SU-DHL-6 (cell line): Measurements from ENCODE around the gene GDI2.
A peak's percentile ranks its signal among the peaks of the same experiment; 100 is the strongest.

Experiments
- H2AFZ ChIP-seq: fragments of 200-600 bp; sonication (generic); 2 replicates; pipeline ENCODE4 v1.6.1; 2014; ENCODE audit warnings: low read depth, mild to moderate bottlenecking, moderate library complexity, mixed read lengths, antibody characterized with exemption, low read length; ENCODE audit not compliant: severe bottlenecking
- H3F3A ChIP-seq: fragments of 200-600 bp; shearing (Covaris generic); 2 replicates; pipeline ENCODE4 v1.6.0; 2016; ENCODE audit warnings: antibody characterized with exemption, mild to moderate bottlenecking; ENCODE audit not compliant: insufficient read depth
- H3K27ac ChIP-seq: fragments of 200-600 bp; sonication (generic); 2 replicates; pipeline ENCODE4 v1.5.1; 2016; ENCODE audit warnings: low read depth, mild to moderate bottlenecking, low read length, moderate library complexity, mixed read lengths
- H3K27me3 ChIP-seq: fragments of 200-600 bp; sonication (generic), shearing (Covaris generic); 2 replicates; pipeline ENCODE4 v1.6.0; 2014; ENCODE audit warnings: mild to moderate bottlenecking, low read length
- H3K36me3 ChIP-seq: fragments of 200-600 bp; sonication (generic); 2 replicates; pipeline ENCODE4 v1.6.1; 2014; ENCODE audit warnings: mild to moderate bottlenecking, low read length, mixed read lengths
- H3K4me2 ChIP-seq: fragments of 300-600, 200-600 bp; shearing (Covaris generic), sonication (generic); 2 replicates; pipeline ENCODE4 v1.6.0; 2014; ENCODE audit warnings: low read length, low read depth, mild to moderate bottlenecking; ENCODE audit not compliant: poor library complexity, severe bottlenecking
- H3K4me3 ChIP-seq: fragments of 200-600 bp; sonication (generic); 2 replicates; pipeline ENCODE4 v1.5.1; 2014; ENCODE audit warnings: antibody characterized with exemption, low read length, mild to moderate bottlenecking, mixed read lengths; ENCODE audit not compliant: insufficient read depth, poor library complexity, severe bottlenecking
- H3K79me2 ChIP-seq: fragments of 200-600 bp; sonication (generic); 2 replicates; pipeline ENCODE4 v1.6.1; 2014; ENCODE audit warnings: mild to moderate bottlenecking, low read length, moderate library complexity; ENCODE audit not compliant: insufficient read depth
- H3K9ac ChIP-seq: fragments of 200-600 bp; sonication (generic); 2 replicates; pipeline ENCODE4 v1.7.0; 2014; ENCODE audit warnings: mild to moderate bottlenecking, low read length
- H3K9me2 ChIP-seq: fragments of 200-600 bp; sonication (generic); replicated peaks from 2 replicates; pipeline ENCODE4 v1.6.1; 2014; ENCODE audit warnings: low read length; ENCODE audit not compliant: insufficient read depth
- H3K9me3 ChIP-seq: fragments of 200-600 bp; sonication (generic); 2 replicates; pipeline ENCODE4 v1.6.1; 2014; ENCODE audit warnings: low read length, mixed read lengths; ENCODE audit not compliant: insufficient read depth
- H4K20me1 ChIP-seq: fragments of 200-600 bp; sonication (generic); 2 replicates; pipeline ENCODE4 v1.6.1; 2014; ENCODE audit warnings: low read depth, mild to moderate bottlenecking, antibody characterized with exemption, low read length, moderate library complexity, mixed read lengths
- EZH2phosphoT487 ChIP-seq: fragments of 200-600 bp; sonication (generic), shearing (Covaris generic); conservative IDR thresholded peaks from 2 replicates; pipeline ENCODE4 v1.6.1; 2018; ENCODE audit warnings: mild to moderate bottlenecking, antibody characterized with exemption, low read length, moderate library complexity, mixed read lengths
- TF ChIP-seq, protein P1 (sequence below): fragments of 200-600 bp; sonication (generic); IDR thresholded peaks from one replicate; pipeline ENCODE4 v1.5.1; 2017; ENCODE audit warnings: antibody characterized with exemption, mild to moderate bottlenecking, low read length, moderate library complexity; ENCODE audit not compliant: insufficient read depth, poor library complexity, severe bottlenecking

Gene GDI2

DNA sequence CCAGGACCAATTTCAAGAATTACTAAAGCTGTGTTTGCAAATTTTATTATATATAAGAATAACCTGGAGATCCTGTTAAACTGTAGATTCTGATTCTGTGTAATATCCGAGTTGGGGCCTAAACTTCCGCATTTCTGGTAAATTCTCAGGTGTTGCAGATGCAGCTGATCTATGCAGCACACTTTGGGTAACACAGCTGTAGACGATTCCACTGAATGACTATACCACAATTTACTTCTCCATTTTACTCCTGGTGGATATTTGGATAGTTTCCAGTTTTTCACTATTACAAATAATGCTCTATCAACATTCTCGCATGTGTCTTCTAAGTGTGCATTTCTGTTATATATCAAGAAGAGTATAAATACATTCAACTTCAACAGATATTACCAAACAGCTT lies 7.5 kb downstream of the GDI2 start:
- no peak overlapping the region for H2AFZ ChIP-seq
- no peak overlapping the region for H3K9ac ChIP-seq
- peaks cover 100% of the 10 kb centered on the region for H3K79me2 ChIP-seq
- H3K27me3 ChIP-seq, result no peaks in the 10 kb centered on the region
- H3F3A ChIP-seq, result peaks cover 35% of the 10 kb centered on the region
- H3K4me3 ChIP-seq, result no peak overlapping the region
- no peaks in the 10 kb centered on the region for H3K9me2 ChIP-seq
- no peaks in the 10 kb centered on the region for H3K9me3 ChIP-seq
- H3K27ac ChIP-seq, result peak overlapping the region; percentile 63
- H4K20me1 ChIP-seq, result peaks cover 66% of the 10 kb centered on the region
- peak overlapping the region; percentile 86 for H3K4me2 ChIP-seq
- no peak for TF ChIP-seq EZH2phosphoT487
- TF ChIP-seq, protein P1, sequence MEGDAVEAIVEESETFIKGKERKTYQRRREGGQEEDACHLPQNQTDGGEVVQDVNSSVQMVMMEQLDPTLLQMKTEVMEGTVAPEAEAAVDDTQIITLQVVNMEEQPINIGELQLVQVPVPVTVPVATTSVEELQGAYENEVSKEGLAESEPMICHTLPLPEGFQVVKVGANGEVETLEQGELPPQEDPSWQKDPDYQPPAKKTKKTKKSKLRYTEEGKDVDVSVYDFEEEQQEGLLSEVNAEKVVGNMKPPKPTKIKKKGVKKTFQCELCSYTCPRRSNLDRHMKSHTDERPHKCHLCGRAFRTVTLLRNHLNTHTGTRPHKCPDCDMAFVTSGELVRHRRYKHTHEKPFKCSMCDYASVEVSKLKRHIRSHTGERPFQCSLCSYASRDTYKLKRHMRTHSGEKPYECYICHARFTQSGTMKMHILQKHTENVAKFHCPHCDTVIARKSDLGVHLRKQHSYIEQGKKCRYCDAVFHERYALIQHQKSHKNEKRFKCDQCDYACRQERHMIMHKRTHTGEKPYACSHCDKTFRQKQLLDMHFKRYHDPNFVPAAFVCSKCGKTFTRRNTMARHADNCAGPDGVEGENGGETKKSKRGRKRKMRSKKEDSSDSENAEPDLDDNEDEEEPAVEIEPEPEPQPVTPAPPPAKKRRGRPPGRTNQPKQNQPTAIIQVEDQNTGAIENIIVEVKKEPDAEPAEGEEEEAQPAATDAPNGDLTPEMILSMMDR, result no peak
- peaks cover 13% of the 10 kb centered on the region for H3K36me3 ChIP-seq

DNA sequence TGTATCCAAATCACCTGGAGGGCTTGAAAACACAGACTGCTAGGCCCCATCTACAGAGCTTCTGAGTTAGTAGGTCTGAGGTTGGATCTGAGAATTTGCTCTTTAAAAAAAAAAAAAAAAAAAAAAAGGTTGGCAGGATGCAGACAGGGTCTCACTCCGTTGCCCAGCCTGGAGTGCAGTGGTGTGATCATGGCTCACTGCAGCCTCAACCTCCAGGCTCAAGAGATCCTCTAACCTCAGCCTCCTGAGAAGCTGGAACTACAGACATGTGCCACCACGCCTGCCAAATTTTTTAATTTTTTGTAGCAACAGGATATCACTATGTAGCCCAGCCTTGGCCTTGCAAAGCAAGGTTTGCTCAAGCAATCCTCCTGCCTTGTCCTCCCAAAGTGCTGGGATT lies 8.0 kb downstream of the GDI2 start:
- no peak for TF ChIP-seq EZH2phosphoT487
- TF ChIP-seq, protein P1, result no peak
- Histone ChIP-seq H3K4me3 (no peak overlapping the region), H3K9me2 (no peaks in the 10 kb centered on the region), H3K9ac (no peak overlapping the region), H3F3A (peaks cover 31% of the 10 kb centered on the region), H3K9me3 (no peaks in the 10 kb centered on the region), H3K27ac (peak overlapping the region; percentile 63; the same call in 1 of the 2 replicates), H3K79me2 (peaks cover 100% of the 10 kb centered on the region), H3K36me3 (peaks cover 14% of the 10 kb centered on the region), H4K20me1 (peaks cover 67% of the 10 kb centered on the region), H3K4me2 (peak overlapping the region; percentile 86), H2AFZ (no peak overlapping the region), H3K27me3 (no peaks in the 10 kb centered on the region)

DNA sequence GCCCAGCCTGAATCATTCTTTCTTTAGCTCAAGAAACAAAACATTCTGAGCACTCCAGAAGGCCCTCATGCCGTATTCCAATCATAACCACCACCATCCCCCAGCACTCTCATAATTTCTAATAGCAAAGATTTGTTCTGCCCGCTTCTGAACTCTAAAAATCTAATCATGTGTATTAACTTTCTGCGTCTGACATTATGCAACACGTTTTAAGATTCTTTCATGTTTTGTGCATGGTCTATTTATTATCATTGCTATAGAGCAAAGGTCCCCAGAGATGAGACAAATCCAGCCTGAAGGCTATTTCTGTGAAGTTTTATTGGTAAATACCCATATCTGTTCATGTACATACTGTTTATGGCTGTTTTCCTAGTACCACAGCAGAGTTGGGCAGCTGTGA lies 8.8 kb downstream of the GDI2 start:
- H2AFZ ChIP-seq, result no peak overlapping the region
- H3K36me3 ChIP-seq, result peaks cover 23% of the 10 kb centered on the region
- peaks cover 100% of the 10 kb centered on the region for H3K79me2 ChIP-seq
- no peaks in the 10 kb centered on the region for H3K9me3 ChIP-seq
- no peak overlapping the region for H3K27ac ChIP-seq
- TF ChIP-seq, protein P1, result no peak
- TF ChIP-seq EZH2phosphoT487, result no peak
- H3K27me3 ChIP-seq, result no peaks in the 10 kb centered on the region
- H3K9me2 ChIP-seq, result no peaks in the 10 kb centered on the region
- no peak overlapping the region for H3K9ac ChIP-seq
- peaks cover 35% of the 10 kb centered on the region for H3F3A ChIP-seq
- peaks cover 63% of the 10 kb centered on the region for H4K20me1 ChIP-seq
- H3K4me3 ChIP-seq, result no peak overlapping the region
- H3K4me2 ChIP-seq, result no peak overlapping the region
